OCI-M2 (cell line): Measurements from ENCODE around the gene CTBP1.

Experiments used
- DNase-seq: peaks from one replicate; lab custom pipeline; 2025; ENCODE audit not compliant: unreplicated experiment; lab: John Stamatoyannopoulos, UW

Gene CTBP1

DNA sequence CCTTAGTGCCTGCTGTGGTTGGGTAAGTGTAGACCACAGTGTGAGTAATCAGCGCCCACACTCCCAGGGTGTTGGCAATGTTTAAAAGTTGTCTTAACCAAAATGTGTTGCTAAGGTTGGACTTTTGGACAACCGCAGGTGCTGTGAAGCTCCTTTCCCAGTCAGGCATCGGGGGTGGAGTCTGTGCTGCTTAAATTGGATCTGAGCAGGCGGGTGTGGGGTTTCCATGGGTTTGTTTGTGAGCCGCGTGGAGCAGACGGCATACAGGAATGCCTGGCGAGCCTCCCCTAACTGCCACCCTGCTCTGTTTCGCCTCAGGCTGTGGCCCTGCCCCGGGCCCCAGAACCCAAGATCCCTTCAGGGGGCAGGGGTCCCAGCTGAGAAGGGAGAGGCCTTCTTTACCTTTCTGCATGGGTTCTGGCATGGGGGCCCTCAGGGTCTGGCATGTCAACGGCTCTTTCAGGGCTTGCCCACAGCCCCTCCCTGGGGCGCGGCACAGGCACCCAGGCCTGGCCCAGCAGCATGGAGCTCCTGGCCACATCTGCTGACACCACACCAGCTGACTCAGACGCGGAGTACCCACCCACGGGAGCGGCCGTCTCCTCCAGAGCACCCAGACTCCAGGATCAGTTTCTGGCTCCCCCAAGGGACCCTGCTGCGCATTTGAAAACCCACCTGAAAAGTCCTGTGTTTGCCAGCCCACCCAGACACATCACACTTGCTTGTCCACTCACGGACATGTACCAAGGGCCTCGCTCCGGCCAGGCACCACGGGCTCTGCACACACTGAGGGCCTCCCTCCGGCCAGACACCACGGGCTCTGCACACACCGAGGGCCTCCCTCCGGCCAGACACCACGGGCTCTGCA, 71.4 kb downstream of the CTBP1 start:
- no peak for DNase-seq

DNA sequence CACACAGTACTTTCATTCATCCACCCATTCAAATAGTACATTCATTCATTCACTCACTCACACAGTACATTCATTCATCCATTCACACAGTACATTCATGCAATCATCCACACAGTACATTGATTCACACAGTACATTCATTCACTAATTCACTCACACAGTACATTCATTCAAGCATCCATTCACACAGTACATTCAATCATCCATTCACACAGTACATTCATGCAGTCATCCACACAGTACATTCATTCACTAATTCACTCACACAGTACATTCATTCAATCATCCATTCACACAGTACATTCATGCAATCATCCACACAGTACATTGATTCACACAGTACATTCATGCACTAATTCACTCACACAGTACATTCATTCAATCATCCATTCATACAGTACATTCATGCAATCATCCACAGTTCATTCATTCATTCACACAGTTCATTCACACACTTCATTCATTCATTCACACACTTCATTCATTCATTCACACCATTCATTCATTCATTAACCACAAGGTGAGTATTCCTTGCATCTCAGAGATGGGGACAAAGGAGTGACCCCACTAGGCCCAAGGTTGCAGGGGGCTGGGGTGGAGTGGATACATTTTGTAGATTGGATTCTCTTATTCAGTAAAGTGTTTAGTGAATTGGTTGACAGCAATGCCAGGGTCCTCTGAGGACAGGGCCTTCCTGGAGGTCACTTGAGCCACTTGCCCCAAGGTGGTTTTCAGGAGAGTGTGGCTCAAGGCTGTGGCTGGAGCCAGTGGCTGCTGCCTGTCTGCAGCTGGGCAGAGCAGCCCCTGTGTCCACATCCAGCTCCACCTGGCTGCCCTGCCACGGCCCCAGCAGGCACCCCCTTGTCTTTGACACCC, 72.3 kb downstream of the CTBP1 start:
- DNase-seq, result no peak

GRCh38 chr4:1175635-1176229, 73.2 kb downstream of the CTBP1 start:
- DNase-seq, result no peak

- no peak for DNase-seq
Observed at GRCh38 chr4:1174941-1175634, 73.8 kb downstream of the CTBP1 start.

DNA sequence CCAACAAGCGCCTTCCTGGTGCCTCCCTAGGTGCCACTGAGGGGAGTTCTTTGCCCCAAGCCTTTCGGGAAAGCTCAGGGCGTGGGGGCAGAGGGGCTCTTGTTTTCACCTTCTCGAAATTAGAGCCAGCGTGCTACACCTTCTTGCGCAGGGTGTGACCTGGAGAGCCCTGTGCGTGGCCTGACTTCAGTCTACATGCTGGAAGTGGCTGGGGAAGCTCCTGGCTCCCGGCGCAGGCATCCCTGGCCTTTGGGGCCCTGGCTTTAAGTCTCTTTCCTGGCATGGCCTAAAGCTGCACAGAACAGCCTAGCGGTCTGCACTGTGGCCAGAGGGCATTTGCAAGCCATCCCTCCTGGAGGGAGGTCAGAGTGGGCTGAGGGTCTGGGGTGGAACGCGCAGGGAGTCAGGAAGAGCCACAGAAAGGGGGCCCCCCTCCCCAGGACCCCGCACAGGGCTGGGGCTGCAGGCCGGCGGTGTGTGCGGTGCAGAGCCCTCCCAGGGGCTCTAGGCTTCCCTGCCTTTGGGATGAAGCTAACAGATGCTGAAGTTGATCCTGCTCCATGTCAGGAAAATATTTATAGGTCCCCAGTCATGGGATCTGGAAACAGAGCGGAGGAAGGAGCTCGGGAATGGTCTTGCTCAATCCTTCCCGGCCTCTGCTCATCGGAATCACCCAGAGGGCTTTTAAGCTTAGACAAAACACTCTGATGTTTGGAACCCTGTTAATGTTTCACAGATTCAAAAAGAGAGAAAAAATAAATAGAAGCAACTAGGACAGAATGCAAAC, 75.8 kb downstream of the CTBP1 start:
- no peak for DNase-seq

DNA sequence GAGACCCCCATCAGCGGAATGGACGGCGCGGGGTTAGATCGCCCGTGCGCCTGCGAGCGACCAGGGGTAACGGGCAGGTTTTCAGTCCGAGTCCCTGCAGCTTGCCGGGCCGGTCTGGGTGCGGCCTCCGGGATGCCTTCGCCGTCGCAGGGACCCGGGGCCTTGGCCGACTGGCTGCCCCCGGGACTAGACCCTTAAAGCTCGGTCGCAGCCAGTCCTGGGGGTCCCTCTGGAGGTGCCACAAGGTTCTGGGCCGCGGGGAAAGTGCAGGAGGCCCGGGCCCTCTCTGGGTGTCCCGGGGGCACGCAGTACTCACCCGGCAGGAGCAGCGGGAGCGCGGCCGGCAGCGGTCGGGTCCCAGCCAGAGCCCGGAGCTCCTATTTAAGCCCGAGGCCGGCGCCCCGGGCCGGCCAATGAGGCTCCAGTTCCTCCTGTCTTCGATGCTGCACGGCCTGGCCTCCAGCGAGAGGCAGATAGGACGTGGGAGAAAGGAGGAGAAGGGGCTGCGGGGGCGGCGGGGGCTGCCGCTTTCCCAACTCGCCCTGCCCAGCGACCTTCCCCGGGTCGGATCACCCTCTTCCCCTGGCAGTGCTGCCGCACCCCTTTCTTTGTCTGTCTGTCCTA, 76.6 kb downstream of the CTBP1 start, which contains the start of gene SPON2:
TSS of gene SPON2 (minus strand) at position 356 of the 624 bp plus-strand sequence.
- DNase-seq, result no peak

DNA sequence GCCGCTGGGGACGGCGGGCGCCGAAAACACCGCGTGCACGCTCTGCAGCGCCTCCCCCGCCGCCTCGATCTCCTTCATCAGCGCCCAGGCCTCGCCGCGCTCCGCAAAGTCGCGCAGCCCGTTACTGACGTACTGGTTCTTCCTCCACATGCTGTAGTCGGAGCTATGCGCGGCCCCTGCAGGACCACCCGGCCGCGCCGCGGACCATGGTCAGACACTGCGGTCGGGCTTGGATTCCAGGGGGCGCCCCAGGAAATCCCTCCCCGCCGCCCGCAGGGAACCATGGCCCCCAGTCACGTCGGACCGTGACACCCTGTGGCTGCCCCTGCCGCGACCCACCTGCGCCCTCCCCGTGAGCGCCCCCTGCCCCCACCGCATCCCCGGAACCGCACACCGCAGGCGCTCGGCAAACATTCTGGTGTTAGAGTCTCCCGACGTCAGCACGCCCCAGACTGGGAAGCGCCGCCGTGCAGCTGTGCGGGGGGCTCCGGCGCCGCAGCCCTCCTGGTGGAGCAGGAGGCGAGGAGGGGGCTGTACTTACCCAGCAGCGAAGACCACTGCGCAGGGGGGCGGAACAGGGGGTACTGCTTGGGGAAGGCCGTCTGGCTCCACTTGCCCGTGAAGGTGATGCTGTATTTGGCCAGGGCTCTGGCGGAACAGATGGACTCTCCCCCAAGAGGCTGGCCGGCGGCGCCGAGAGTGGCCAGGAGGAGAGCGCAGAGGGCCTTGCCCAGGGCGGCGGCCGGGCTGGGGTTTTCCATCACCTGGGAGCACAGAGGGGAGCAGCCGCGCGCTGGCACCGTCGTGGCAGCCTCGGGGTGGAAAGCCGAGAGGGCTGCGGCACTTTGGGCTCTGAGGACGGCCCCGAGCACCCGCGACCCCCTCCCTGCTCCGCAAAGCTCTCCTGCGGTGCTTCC, 77.4 kb downstream of the CTBP1 start:
- no peak for DNase-seq

DNA sequence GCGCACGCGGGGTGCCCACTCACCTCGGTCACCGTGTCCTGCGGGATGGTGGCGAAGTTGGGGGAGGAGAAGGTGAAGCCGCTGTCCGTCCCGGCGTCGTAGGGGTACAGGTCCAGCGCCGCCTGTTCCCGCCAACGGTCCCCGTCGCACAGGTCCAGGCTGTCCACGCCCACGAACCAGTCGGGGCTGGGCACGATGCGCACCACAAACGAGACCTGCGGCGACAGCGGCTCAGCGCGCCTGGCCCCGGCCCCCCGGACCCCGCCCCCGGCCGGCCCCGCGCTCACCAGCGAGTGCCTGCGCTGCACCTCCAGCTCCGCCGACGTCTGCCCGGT, 78.0 kb downstream of the CTBP1 start:
- DNase-seq, result no peak

DNA sequence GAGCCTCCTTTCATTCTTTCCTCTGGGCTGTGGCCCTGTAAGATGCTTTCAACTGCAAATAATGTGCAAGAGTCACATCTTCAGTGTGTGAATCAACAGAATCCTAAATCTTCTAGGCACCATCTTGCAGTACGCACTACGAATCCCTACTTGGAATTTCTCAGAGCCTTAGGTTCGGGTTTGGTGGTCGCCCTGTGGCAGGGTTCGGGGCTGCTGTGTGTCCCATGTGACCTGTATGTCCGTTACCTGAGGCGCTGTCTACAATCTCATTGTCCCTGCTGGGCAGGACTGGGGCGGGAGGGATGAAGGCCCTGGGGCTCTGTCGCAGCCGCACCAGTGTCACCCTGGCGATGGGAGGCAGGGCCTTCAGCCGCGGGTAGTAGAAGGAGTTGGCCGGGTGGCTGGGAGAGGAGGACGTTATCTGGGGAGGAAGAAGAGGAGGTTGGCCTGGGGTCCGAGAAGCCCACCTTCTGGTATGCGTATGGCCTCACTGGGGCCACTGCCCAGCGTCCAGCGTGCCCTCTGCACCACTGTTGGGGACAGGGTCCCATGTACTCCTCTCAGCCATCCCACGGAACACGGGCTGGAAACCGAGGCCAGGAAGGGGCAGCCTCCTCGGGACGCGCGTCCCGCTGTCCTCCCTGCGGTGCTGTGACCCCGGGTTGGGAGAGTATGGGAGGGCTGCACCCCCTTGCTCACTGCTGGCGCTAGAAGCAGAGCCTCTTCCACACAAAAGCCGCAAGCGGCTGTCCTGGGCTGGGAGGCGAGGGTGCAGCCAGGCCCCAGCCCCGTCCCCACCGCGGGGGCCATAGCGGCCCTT, 78.6 kb downstream of the CTBP1 start:
- no peak for DNase-seq

DNA sequence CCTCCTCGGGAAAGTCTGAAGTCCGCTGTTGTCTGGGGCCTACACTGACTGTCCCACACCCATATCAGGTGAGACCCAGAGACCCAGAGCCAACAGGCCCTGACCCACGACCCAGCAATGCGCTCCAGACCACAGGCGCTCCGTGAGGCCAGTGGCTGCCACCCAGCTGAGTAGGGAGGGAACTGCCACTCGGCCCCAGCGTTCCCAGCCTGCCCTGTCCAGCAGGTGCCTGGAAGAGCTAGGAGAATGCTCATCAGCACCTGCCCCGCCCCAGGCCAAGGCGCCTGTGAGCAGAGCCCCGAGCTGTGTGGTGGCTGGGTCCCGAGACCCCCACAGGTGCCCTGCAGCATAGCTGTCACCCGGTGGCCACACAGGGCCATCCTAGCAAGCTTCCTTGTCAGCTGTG, 79.2 kb downstream of the CTBP1 start:
- DNase-seq, result no peak

GRCh38 chr4:1169171-1169671, 79.7 kb downstream of the CTBP1 start:
- DNase-seq, result no peak

GRCh38 chr4:1168191-1169101, 80.5 kb downstream of the CTBP1 start:
- no peak for DNase-seq

- no peak for DNase-seq
Observed at GRCh38 chr4:1167244-1167949, 81.5 kb downstream of the CTBP1 start.

DNA sequence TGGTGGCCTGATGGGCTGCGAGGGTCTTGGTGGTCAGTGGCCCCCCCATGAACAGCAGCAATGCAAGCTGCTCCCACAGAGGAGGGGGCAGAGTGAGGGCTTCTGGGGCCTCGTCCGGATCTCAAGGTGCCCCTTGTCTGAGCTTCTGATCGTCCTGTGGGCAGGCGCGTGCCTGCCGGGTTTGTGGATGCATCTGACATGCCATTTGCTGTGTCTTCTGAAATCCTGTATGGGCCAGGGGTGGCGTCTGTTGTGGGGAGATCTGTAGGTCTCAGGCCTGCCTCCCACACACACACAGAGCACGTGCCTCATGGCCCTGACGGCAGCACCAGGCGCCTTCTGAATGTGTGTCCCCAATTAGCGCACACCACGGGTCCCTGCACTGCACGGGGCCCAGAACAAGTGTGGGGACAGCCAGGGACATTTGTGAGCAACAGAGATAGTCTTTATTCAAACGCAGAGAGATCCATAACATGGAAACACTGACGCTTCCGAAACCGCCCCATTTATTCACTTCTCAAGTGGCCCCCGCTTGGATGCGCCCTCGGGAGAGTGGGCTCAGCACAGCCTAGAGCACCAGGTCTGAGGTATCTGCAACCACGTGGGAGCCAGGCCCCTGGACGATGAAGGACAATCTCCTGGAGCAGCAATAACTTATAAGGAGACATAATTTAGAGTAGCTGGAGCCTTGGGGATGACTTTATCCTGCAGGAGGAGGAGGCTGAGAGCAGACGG, 82.3 kb downstream of the CTBP1 start:
- no peak for DNase-seq

DNA sequence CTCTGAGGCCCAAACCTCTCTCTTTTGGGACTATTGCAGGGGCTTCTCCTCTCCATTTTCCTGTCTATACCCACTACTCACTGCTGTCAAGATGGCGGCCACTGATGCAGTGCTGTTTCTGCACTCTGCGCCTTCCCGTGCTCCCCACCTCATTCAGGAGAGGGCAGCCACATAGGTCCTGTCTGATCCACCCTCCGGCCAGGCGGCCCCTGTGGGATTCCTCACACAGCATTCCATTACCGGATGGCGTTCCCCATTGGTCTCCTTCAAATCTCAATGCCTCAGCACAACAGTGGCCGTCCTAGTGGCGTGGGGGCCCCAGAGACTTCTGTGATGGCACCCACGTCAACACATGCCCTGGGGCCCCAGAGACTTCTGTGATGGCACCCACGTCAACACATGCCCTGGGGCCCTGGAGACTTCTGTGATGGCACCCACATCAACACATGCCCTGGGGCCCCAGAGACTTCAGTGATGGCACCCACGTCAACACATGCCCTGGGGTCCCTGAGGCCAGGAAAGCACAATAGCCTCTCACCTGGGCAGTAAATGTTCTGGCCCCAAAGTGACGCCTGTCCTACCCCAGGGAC, 83.9 kb downstream of the CTBP1 start:
- DNase-seq, result no peak
